Measurements from ENCODE around the gene CLMN.

- TF ChIP-seq EZH2 (IDR thresholded peaks at IDR 0.05; ENCODE audit: low read depth, unreplicated experiment) (no peak), CTCF (conservative IDR thresholded peaks at IDR 0.05; ENCODE audit: low read depth in 2 of 2) (no peak), EZH2phosphoT487 (IDR thresholded peaks at IDR 0.05; ENCODE audit: unreplicated experiment) (no peak), ETS1 (IDR thresholded peaks at IDR 0.05) (no peak)
These were observed 122.7 kb downstream of the CLMN start for GRCh38 chr14:95196826-95197545.
